Endometrium (tissue), 2 donors: ENCODE data around the gene GANC.
"Not testable (repeated sequence)": the region's sequence is repeated elsewhere in the genome, so short reads cannot be mapped to it uniquely, and the experiment has no call there.

ENCODE experiments used
- FAIRE-seq: peaks from 2 replicates; lab custom pipeline; 2012; peaks lifted over from hg19 to GRCh38; lab: Jason Lieb, UNC
- donor health status: control.
- donor health status: control.

The GANC gene

DNA sequence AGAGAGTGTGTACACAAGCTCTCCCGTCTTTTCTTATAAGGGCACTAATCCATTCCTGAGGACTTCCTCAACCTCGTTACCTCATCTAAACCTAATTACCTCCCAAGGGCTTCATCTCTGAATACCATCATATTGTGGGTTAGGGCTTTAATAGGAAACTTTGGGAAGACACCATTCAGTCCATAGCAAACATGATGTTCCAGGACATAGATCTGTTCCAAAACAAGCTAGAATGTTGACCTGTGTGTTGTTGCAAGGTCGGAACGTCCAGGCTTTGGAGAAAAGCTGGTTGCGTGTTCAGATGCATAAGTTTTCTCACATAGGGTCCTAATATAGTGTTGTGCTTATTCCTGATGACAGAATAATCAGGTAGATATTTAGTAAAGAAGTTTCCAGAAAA, 9.9 kb downstream of the GANC start:
- FAIRE-seq = no peak

DNA sequence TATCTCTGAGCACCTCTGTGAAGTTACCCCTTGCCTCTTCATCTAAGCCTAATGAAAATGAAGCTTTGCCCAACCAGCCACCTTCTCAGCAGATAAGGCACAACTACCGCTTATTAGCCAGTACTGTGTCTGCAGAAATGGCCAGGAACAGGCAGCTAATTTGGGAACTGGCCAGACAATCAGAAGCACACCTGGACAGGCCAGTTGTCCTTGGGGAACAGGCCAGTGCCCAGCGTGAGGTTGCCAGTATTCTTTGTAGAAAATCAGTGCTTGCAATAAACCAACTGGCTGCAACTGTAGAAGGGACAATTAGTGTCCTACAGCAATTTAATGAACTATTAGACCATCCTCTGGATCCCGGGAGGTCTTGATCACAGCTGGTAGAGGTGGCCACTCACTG, 10.7 kb downstream of the GANC start:
- no peak for FAIRE-seq

DNA sequence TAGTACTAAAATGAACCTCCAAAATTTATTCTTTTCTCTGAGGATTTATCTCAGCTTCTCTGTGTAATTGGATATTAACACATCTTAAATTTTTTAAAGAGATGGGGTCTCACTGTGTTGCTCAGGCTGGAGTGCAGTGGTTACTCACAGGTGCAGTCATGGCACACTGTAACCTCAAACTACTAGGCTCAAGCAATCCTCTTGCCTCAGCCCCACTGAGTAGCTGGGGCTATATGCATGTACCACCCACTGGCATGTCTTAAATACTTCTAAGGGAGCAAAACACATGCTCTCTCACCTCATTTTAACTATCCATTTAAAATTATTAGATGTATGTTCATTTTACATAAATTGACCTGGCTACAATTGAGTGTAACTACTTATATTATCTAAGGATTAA, 11.6 kb downstream of the GANC start:
- FAIRE-seq = no peak

DNA sequence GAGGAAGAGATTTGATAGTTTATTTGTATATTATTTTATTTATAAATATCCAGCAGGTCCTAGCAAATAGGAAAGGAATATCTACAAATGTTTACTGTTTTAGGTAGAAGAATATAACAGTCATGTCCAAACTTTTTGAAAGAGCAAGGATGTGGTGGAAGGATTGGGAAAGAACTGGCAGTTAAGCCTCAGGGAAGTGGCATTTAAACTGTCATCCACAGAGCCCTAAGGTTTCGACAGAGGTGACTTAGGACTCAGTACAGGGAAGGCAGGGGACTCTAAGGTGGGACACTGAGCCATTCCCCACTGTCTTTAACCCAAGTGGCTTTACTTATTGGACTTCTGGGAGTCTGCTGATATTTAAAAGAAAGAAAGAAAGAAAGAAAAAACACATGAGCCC, 12.0 kb downstream of the GANC start:
- FAIRE-seq = no peak

DNA sequence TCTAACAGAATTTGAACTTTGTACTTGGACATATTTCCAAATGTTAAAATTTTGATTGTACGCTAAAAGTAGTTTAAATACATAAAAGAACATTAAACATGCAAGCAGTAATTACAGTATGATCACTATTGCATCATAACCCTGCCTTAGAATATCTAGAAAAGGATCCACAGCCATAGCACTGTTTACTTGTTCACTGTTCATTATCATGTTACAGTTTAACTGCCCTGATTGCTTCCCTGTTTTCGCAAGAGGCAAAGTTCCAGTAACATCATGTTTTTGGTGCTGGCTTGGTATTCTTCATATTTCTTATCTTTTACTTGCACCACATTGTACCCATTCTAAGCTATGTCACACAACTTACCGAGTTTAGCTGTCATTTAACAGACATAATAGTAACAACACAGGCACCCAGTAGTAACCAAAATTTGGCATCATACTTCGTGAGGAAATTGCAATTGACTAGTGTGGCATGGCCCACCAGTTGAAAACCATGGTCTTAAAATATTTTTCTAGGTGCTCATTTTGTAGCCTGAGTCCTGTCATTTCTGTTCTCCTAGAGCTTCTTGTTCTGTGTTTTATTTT, 13.5 kb downstream of the GANC start:
- FAIRE-seq = no peak

DNA sequence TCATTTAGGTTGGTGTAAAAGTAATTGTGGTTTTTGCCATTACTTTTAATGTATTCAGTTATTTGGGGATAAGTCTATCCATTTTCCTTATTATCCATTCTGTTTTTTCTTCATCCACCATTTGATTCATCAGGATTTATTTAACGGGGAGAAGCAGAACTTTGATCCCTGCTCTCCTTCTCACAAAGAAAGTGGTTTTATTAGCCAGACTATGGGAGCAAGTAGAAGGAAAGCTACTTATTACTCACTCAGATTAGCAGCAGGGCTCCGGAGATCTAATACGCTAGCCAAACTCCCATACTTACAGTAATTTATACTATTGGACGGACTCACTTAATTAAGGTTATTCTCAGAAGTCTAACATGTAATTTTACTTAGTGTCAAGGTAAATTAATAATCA, 14.9 kb downstream of the GANC start:
- FAIRE-seq = no peak

DNA sequence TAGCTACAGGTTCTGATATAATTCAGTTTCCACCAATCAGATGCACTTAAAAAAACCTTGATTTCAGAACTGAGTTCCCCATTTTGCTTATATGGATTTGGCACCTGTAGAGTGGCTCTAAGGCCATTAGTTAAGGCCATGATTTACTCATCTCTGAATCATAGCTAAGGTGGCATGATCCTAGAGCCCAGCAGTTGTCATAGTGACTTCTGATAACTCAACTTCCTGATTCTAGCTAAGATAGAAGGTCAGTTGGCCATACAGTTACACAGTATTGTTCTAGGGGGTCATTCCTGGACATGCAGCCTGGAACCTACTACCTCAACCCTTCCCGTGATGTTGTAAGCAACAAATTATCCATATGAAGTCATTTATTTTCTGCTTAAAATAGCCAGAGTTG, 16.2 kb downstream of the GANC start:
- no peak for FAIRE-seq

DNA sequence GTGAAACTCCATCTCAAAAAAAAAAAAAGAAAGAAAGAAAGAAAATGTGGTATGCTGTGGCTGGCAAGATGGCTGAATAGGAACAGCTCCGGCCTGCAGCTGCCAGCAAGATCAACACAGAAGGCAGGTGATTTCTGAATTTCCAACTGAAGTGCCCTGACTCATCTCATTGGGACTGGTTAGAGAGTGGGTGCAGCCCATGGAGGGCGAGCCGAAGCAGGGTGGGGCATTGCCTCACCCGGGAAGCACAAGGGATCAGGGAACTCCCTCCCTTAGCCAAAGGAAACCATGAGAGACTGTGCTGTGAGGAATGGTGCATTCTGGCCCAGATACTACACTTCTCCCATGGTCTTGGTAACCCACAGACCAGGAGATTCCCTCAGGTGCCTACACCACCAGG, 28.0 kb downstream of the GANC start:
- not testable (repeated sequence) for FAIRE-seq

DNA sequence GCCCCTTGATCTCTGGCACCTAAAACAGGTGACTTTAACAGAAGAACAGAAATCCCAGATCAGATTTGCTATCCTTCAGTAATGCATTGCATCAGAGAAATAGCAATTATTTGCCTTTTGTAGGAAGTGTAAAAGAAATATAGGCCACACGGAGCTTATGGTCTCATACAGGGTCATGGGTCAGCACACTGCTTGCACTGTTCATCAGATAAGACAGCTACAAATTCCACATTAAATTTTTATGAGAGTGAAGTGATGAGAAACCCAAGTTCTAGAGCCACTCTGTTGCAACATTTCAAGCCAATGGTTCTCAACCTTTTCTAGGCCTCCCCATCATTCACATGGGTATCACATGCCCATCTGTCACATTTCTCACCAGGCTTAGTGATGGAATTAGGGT, 33.7 kb downstream of the GANC start:
- no peak for FAIRE-seq

DNA sequence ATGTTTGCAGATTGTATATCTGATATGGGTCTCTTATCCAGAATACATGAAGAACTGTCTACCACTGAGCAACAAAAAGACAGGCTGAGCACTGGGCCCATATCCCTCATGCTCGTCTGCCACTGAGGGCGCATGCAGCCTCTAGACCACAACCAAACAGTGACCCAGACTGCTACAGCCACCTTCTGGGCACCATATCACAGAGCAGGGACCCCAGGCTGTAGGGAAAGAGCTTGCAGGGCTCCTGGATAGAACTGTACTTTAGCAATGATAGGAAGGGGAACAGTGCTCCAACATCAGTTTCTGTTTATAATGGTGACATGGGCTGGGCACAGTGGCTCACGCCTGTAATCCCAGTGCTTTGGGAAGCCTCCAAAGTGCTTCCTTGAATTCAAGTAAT, 40.5 kb downstream of the GANC start:
- no peak for FAIRE-seq

DNA sequence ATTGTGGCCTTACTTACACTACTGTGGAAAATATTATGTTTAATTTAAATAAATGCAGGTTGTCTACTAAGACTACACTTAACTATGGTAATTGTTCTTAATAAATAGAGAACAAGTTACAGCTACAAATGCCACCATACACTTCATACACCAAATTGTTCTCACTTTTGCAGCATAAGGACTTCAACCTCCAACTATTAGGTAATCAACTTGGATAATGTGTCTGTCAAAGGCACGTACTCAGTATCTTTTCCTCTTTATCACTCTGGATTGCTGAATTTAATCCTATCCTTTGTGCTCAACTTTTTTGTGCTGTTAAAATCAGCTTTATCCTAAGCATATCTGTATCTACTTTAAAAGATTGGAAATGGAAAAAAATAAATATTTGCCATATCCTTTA, 41.8 kb downstream of the GANC start:
- no peak for FAIRE-seq

DNA sequence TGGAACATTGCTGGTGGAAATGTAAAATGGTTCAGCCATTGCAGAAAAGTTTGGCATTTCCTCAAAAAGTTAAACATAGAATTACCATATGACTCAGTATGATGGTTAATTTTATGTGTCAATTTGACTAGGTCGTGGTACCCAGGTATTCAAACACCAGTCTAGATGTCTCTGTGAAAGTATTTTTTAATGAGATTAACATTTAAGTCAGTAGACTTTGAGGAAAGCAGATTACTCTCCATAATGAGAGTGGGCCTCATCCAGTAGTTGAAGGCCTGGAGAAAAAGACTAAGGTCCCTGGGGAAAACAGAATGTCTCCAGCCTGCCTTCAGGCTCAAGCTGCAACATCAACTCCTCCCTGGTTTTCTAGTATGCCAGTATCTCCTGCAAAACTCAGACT, 42.5 kb downstream of the GANC start:
- no peak for FAIRE-seq

DNA sequence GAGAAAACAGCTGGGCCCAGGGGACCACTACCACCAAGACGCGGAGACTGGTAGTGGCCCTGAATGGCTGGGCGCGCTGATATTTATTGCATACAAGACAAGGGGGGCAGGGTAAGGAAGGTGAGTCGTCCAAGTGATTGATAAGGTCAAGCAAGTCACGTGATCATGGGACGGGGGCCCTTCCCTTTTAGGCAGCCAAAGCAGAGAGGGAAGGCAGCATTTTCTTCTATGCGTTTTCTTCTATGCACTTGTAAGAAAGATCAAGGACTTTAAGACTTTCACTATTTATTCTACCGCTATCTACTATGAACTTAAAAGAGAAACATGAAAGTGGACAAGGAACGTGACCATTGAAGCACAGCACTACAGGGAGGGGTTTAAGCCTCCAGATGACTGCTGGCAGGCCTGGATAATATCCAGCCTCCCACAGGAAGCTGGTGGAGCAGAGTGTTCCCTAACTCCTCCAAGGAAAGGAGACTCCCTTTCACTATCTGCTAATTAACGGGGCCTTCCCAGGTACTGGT, 43.3 kb downstream of the GANC start:
- FAIRE-seq = not testable (repeated sequence)

DNA sequence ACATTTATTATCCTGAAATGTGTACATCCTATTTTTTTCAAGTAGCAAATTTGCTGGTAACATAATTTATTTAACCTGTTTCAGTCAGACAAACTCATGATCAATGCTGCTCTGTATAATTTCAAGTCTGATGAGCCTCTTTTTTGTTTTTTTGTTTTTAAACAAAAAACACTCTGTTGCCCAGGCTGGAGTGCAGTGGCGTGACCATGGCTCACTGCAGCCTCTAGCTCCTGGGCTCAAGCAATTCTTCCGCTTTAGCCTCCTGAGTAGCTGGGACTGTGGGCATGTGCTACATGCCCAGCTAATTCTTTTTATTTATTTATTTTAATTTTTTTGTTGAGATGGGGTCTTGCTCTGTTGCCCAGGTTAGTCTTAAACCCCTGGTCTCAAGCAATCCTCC, 46.2 kb downstream of the GANC start:
- no peak for FAIRE-seq

DNA sequence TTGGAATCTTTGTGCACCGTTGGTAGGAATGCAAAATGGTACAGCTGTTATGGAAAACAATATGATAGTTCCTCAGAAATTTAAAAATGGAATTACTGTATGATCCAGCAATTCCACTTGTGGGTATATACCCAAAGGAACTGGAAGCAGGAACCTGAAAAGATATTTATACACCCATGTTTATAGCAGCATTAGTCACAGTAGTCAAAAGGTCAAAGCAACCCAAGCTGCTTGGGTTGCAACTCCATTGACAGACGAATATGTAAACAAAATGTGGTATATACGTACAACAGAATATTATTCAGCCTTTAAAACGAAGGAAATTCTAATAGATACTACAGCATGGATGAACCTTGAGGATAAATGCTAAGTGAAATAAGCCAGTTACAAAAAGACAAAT, 51.3 kb downstream of the GANC start:
- FAIRE-seq = no peak

DNA sequence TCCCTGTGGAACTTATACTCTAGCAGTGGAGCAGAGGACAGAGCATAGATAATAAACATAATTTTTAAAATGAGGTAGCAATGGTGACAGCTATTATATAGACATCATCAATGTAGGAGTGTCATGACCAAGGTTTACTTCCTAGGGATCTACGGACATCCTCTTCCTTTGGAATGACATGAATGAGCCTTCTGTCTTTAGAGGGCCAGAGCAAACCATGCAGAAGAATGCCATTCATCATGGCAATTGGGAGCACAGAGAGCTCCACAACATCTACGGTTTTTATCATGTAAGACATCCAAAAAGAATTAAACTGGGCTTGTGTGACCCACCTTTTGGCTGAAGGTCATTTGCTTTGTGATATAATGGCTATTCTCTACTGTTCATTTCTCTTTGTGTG, 56.2 kb downstream of the GANC start:
- FAIRE-seq = no peak

DNA sequence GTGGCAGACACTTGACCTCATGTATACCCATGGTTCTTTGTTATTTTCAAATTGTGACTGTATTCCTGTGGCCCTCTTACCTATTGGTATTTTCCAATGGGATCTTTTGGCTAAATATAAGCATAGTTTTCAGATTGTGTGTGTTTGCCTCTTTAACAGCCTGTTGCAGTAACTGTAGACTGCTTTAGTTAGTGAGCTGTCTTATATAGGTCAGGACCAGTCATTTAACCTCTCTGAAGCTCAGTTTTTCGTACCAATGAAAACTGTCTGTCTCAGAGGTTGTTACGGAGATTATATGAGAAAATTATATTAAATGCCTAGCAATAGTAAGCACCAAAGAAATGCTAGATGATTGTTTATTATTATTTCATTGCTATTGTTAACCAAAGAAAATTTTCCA, 57.0 kb downstream of the GANC start:
- FAIRE-seq = no peak

DNA sequence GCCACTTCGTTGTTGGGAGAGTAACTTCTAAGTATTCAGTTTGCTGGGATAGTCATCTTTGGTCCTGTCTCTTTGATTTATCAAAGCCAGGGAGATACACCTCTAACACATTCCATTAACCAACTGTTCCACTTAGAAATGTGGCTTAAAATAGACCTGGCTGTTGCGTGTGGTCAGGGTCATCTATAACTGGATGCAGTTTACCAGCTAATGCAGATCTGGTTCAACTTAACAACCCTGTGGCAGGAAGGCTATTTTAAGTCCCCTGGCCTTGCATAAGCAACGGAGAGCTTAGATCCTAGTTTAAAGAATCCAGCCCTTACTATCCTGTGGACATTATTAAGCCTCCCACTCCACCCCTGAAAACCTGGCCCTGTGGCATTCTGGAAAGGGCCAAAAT, 58.2 kb downstream of the GANC start:
- FAIRE-seq = no peak

DNA sequence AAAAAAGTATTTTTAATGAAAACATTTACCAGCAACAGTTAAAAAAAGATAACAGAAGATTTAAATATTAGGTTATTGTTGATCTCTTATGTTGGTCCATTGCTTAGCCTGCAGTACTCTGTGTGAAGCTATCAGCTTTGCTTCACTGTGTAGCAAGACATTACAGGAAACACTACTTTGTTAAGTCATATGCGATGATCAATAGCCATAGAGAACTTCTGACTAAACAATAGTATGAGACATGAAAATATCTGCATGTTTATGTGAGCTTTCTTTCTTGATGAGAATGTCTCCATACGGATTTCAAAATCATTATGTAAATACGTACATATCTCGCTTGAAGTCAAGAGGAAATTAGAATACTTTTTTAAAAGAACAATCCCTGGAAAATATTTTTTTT, 59.3 kb downstream of the GANC start:
- FAIRE-seq = no peak

DNA sequence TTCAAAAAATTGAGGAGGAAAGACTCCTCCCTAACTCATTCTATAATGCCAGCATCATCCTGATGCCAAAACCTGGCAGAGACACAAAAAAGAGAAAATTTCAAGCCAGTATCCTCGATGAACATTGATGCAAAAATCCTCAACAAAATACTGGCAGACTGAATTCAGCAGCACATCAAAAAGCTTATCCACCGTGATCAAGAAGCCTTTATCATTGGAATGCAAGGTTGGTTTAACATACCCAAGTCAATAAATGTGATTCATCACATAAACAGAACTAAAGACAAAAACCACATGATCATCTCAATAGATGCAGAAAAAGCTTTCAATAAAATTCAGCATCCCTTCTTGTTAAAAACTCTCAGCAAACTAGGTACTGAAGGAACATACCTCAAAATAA, 62.1 kb downstream of the GANC start:
- FAIRE-seq = no peak

DNA sequence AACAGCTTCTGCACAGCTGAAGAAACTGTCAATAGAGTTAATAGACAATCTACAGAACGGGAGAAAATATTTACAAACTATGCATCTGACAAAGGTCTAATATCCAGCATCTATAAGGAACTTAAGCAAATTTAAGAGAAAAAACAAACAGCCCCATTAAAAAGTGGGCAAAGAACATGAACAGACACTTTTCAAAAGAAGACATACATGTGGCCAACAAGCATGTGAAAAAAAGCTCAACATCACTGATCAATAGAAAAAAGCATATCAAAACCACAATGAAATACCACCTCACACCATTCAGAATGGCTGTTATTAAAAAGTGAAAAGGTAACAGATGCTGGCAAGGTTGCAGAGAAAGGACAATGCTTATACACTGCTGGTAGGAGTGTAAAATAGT, 63.6 kb downstream of the GANC start:
- not testable (repeated sequence) for FAIRE-seq

DNA sequence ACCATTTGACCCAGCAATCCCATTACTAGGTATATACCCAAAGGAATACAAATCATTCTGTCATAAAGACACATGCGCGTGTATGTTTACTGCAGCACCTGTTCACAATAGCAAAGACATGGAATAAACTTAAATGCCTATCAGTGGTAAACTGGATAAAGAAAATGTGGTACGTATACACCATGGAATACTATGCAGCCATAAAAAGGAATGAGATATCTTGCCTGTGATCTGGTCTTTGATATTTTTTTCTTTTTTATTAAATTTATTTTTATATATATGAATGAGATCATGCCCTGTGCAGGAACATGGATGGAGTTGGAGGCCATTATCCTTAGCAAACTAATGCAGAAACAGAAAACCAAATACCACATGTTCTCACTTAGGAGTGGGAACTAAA, 64.1 kb downstream of the GANC start:
- not testable (repeated sequence) for FAIRE-seq

DNA sequence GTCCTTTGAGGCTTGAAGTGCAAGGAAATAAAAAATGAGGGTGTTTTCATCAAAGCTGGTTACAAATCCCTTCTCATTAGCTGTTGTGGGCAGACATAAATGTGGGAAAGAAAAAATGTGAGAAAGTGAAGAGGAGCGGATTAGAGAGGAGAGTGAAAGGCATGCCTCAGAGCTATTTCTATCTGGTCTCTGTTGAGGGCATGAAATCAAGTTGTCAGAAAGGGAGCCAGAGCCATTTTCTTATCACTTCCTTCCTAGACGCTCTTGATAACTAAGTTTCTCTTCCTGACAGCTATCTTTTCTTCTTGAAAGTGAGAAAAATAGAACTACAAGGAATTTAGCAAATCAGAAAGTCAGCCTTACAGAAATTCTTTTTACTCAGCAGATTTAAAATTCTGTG, 65.5 kb downstream of the GANC start:
- FAIRE-seq = no peak

DNA sequence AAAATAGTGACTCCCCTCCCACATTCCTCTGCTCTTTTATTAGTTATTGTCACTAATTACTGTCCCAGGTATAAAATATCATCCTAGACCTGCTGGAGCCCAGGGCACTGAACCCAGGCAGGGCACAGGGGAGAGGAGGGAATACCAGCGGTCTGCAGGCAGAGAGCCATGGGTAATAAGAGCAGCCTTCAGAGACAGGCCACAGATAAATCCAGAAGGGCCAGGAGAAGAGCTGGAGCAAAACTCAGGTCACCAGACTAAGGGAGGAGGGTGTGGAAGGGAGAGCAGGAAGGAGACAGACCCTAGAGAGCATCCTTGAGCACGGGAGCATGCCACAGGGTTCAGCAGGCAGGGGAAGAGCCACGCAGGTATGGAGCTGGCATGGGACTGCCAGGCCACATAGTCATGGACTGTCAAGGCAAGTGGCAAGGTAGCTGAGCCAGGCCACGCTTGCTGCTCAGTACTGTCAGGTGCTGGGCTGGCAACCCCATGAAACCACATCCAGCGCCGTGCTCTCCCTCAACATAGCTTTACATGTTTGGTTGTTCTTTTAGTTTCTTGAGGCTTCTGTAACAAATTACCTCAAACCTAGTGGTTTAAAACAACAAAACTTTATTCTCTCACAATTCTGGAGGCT, 70.7 kb downstream of the GANC start:
- FAIRE-seq = no peak
